ENCODE results near the gene PLEKHA6. TPM values are rescaled to one million over a fixed set of nuclear protein-coding genes. Genes with fewer than 3 reads are reported as not detected.

PLEKHA6 gene
- total and polyA plus RNA-seq, 2 of the 8 experiments (the other 6 are each of a cell fraction or from before 2014, with no cell fraction given), result 4.8 to 20.2 TPM

- TF ChIP-seq ASH2L (IDR thresholded peaks at IDR 0.05; ENCODE audit: low read length) (no peak), CHD7 (IDR thresholded peaks at IDR 0.05; ENCODE audit: insufficient replicate concordance, low read length) (no peak), SIRT6 (IDR thresholded peaks at IDR 0.05; ENCODE audit: low read length) (no peak), RXRA (IDR thresholded peaks at IDR 0.05; ENCODE audit: insufficient read depth, low read depth, low read length) (no peak), CBX5 (IDR thresholded peaks at IDR 0.05; ENCODE audit: low read depth, low read length) (no peak), ZNF274 (IDR thresholded peaks at IDR 0.05; ENCODE audit: borderline replicate concordance, extremely low read depth, low read length) (no peak), POU5F1 (IDR thresholded peaks at IDR 0.05; ENCODE audit: low read depth, low read length) (no peak), TCF12 (IDR thresholded peaks at IDR 0.05; ENCODE audit: low read depth, low read length) (peak; percentile 96), YY1 (IDR thresholded peaks at IDR 0.05; ENCODE audit: low read depth, low read length) (peak; percentile 68), BCL11A (IDR thresholded peaks at IDR 0.05; ENCODE audit: low read depth in 2 of 2, low read length in 2 of 2) (no peak), CBX8 (IDR thresholded peaks at IDR 0.05; ENCODE audit: borderline replicate concordance, low read depth, low read length) (no peak)
These were observed 38.7 kb upstream of the PLEKHA6 start (continued) for GRCh38 chr1:204398197-204399125.
